ENCODE measurements around the gene ABLIM1.

GRCh38 chr10:114584419-114584818 is 73.7 kb downstream of the ABLIM1 start:
- TF ChIP-seq POLR2A (IDR thresholded peaks at IDR 0.05) = no peak
- no peak for TF ChIP-seq CTCF (IDR thresholded peaks at IDR 0.05)
